ENCODE data around the gene OTOGL.
"Not testable (repeated sequence)": the region's sequence is repeated elsewhere in the genome, so short reads cannot be mapped to it uniquely, and the experiment has no call there.

The OTOGL gene

DNA sequence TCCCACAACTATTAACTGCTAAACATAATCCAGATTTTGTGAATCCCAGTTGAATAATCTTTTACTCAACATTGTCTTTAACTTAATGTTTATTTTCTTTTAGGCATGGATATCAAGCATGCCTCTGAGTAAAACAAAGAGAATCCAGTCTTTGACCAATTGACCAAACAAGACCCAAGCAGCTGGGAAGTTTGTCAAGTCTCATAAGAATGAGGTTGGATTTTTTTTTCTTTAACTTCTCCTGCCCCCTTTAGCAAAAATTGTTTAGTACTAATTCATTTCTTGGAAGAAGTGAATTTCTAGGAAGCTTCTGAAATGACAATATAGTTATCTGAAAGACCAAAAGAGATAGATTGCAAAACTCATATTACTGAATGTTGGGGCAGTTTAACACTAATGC is 89.9 kb downstream of the OTOGL start:
- no peak for DNase-seq

DNA sequence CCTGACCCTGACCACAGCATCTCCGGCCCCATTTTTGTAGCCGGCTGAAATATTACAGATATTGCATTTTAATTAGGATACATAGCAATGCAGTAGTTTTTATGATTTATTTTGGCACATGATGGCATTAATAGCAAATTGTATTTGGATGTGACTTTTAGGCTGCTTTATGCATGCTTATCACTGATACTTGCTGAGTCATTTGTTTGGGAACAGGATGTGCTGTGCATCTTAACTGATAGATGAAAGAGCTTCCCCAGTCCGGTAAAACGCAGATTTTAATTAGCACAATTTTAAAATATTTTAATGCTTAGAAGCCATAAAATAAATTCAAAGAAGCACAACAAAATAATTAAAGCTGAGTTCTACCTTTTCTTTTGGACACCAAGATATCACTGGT is 90.7 kb downstream of the OTOGL start:
- DNase-seq = no peak

DNA sequence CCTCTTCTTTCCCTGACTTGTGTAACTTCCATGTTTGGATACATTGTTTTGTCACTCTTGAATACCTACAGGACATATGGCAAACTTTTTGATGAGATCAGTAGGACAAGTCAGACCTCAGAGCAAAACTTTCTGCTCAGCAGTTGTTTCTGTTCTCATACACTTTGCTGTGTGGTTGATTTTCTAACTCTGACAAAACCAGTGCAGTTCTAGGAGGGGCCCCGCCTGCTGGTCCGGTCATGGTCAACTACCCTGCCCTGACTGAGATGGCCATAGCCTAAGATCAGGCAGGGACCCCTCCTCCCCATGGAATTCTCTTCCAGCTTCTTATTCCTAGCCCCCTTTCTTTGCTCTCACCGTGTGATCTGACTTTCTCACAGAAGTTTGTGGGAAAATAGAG is 92.8 kb downstream of the OTOGL start:
- DNase-seq = no peak

DNA sequence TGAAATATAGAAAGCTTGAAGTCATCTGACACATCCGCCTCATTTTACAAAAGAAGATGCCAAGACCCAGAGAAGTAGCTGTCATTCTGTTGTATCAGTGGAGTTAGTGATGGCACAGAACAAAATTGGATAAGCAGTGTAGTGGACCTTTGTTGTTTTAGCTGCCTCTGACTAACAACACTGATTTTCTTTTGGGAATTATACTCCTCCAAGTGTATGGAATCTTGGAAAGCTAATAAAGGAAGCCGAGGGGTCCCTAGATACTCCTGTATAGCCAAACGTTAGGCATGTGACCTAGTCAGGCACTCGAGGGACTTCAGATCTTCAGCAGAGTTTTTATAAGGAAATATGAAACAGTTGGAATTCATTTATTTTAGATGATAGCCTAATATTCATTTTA is 94.5 kb downstream of the OTOGL start:
- no peak for DNase-seq

DNA sequence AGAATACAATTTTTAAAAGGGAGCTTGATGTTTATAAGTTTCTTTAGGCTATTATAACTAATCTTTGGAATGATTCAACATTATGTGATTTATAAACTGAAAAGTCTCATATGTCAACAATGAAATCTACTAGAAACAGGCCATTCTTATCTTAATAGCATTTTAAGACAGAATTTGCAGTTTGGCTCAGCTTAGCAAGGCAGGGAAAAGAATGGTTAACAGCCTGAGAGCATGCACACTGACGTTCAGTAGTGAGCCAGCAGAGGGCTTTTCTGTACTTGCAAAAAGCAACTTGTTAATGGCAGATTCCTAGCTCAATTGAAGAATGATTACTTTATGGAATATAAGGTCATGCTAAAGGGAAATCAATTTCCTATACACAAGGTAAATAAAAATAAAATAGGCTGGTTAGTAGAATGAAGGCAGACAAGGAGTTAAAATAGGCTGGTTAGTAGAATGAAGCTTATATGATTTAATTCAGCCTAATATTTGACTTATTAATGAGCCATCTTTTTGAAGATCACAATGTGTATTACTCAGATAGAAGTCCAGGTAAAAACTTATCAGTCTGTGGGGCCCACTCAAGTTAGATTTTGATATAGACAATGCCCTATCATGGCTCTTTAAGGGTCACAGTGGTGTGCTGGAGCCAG is 95.9 kb downstream of the OTOGL start:
- peak; percentile 51 to 75 for DNase-seq

DNA sequence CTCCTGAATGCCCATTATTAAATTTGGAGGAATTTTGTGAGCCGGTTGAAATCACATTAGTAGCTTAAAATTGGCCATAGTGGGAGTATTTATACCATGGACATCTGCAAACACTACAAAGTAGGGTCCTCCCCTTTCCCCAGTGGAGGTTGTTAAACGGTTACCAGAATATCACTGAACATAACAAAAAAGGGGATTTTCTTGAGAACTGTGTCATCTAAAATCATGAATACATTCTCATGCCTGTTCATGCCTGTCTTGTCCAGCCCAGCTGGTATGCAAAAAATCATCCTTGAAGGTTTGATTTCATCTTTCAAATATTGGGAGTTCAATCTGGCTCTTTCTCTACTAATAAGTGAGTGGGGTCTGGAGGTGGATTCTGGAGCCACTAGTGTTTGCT is 96.4 kb downstream of the OTOGL start:
- no peak for DNase-seq

DNA sequence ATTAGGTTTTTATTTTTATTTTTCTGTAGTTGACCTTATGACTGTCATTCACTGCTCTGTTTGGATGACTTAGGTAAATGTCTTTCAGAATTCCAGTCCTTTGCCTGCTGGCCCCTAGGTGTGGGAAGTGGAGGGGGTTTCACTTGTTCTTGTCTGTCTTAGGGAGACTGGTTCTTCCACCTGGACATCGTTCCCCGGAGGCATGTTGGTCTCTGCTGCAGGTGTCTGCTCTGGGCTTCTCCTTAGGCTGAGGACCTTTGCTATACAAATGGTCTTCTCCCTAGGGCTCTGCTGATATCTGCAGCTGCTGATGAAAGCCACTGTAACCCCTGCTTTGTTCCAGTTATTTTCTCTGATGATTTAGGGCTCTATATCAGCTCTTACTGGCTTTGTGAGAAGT is 97.1 kb downstream of the OTOGL start:
- no peak for DNase-seq

DNA sequence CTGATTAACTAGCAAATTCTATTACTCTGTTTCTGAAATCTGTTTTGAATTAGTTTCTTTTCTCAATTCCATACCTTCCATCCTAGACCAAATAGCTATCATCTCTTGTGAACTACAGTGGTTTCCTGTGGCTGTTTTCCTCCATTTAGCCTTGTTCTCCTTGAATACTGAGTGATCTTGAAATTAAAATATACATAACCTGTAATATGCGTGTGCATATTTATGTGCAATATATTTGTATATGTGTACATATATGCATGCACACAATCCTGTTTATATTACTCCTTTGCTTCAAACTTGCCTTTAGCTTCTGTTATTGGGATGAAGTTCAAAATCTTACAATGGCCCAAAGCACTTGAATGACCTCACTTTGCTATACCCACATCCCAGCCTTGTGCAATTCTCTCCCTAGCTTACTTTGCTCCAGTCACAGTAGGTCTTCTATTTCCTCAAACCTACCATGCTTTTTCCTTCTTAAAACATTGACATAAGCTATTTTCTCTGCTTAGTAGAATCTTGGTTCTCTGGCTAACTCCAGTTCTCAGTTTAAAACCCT is 99.5 kb downstream of the OTOGL start:
- no peak for DNase-seq

DNA sequence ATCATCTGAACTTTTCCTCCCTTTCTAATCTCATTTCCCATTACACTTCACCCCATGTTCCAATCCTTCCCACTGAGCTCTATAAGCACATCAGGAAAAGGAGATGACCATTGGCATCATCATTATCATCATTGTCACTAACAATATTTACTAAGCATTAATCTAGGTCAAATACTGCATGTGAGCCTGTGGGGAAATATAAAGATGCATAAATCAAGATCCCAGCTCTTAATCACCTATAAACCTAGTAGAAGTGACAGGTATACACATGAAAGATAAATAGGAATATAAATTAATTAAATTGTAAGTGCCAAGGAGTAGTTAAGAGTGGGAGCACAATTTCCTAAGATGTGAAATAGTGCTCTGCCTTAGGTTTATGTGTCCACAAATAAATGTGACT is 100.6 kb downstream of the OTOGL start:
- DNase-seq = no peak

DNA sequence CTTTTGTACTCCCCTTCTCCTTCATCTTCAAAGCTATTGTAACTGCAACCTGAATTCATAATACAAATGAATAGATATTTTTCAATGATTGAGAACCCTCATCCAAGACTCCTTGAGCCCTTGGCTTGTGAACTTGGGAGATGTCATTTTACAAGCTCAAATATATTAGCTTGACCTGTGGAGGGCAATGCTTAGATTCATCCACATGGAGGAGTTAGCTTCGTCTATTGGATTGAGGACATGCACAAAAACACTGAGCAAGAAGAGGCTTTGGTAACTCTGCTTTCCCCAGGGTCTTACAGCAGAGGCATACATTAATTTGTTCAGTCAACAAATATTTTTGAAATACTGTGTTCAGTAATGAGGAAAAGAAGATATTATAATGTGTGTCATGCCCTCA is 101.1 kb downstream of the OTOGL start:
- DNase-seq = no peak

DNA sequence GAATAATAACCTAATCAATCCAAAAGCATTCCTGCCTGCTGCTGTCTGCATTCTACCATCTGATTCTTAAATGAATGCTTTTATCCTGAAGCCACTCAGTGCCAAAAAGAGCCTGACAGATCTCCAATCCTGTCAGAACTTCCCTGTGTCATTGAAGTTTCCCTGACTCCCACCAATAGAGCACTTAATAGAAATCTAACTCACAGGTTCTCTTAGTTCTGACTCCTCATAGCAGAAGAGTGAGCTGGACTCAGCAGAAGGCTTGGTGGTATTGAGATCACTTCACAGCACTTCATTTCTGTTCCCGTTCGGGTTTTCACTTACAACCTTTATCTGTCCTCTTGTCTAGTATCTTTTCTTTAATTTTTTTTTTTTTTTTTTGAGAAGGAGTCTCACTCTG is 102.6 kb downstream of the OTOGL start:
- DNase-seq = no peak

DNA sequence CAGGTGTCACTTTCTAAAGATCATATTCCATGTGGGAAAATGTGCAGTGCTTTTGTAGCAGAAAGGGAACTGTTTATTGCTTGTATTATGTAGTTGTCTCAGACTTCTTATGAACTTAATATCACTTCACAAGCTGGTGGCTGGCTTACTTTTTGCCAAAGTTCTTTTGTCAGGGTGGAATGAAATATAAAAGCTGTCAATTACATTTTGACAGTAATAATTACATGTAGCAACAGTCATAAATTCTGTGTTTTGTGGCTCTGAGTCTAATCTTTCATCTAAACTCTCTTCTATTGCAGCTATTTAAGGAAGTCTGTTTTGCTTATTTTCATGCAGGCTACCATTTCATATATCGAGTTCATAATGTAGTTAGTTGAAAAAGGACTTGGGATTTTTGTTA is 106.6 kb downstream of the OTOGL start:
- DNase-seq = no peak

DNA sequence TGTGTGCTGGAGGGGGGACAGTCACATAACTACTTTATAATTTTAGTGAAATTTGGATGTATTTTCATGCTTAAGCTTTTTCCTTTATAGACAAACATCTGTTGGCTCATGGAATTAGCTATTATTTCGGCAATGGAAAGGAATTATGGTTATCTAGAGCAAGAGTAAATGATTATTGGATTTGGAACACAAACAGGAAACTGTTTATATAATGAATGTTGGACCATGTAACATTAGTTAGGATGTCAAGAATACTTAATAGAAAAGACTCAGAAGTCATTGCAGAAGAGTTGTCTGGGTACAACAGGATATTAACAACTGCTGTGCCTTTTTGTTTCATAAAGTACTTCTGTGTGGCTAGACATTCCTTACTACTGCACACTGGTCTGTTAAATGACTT is 108.7 kb downstream of the OTOGL start:
- DNase-seq = no peak

DNA sequence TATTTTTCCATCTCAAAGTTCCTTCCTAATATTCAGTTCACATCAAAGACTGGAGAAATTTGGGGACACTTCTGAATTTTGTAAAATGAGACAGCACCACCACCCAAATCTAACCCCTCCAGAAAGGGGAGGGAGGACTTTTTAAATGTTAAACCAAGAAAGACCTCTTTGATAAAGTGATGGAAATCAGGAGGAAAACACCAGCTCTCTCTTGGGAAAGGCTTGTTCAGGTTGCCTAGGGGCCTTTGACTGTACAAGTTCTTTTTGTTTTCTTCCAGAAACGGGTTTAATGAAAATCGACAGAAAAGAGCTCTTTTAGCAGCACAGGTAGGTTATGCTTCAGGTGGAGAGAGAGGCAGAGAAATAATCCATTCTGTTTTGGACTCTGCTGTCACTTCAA is 112.3 kb downstream of the OTOGL start:
- DNase-seq = no peak

DNA sequence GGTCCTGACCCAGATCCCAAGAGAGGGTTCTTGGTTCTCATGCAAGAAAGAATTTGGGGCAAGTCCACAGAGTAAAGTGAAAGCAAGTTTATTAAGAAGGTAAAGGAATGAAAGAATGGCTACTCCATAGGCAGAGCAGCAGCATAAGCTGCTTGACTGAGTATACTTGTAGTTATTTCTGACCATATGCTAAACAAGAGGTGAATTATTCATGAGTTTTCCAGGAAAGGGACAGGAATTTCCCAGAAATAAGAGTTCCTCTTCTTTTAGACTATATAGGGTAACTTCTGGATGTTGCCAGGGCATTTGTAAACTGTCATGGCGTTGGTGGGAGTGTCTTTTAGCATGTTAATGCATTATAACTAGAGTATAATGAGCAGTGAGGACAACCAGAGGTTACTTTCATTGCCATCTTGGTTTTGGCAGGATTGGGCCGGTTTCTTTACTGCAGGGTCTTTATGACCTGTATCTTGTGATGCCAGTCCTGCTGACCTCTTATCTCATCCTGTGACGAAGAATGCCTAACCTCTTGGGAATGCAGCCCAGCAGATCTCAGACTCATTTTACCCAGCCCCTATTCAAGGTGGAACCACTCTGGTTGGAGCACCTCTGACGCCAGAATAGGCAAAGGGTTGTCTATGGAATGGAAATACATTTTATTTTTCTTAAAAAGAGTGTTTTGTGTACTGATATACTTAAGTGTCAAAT is 113.8 kb downstream of the OTOGL start:
- no peak for DNase-seq

DNA sequence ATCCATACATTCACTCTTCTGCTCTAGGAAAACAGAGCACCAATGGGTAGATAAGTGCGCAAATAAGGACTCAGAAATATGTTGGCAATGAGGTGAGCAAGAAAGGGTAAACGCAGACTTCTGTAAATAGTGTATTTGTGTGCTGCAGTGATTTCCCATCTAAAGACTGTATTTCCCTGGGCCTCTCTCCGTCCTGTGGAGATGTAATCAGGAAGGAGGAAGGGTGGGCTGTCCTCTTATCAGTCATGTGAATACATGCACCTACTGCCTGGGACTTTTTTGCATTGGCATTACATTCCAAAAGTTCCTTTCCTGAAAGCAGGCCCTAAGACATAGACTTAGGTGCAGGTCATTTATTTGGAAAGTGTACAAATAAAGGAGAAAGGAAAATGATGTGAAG is 114.5 kb downstream of the OTOGL start:
- DNase-seq = no peak

DNA sequence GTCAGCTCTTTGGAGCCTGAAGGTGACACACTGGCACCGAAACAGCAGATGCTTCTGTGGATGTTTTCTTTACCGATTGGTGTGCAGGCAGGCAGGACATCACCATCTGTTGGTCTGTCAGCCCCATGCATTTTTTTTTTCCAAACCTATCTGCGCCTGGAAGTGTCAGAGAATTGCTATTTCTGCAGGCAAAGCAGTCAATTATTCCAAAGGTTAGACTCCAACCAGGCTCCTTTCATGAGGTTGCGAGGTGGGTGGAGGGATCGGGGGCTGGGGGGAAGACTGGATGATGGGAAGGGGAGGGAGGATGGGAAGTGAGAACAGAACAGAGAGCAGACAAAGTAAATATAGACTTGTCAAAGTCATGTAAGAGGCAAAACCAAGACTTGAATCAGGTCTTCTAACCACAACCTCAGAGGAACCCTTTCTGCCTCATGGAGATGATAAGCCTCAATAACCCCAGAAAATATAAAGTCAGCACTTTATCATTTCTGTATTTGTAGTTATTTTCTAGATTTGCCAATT is 117.7 kb downstream of the OTOGL start:
- DNase-seq = peak; percentile 77 to 87

DNA sequence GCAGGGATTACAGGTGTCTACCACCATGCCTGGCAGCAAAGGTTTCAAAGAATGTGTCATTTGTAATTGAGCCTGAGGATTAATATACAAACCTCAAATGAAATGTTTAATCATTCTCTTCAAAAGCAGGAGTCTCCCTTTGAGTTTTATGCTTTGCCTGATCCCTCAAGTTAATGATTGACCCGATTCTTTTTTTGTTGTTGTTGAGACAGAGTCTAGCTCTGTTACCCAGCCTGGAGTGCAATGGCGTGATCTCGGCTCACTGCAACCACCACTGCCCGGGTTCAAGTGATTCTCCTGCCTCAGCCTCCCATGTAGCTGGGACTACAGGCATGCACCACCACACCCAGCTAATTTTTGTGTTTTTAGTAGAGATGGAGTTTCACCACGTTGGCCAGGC is 119.6 kb downstream of the OTOGL start:
- DNase-seq = not testable (repeated sequence)

DNA sequence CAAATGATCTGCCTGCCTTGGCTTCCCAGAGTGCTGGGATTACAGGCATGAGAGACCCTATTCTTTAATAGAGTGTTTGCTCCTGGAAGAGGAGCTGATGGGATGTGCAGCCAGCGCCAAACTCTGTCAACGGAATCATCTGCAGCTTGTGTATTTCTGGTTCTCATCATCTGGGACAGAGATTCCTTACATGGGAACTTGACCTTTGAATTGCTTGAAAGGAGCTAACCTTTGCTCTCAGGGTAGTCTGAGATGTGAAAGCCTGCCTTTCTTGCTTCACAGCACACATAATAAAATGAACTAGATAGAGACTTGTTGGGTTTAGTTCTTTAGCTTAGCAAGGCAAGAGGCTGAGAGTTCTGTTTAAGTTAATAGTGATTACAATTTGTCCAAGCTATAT is 120.0 kb downstream of the OTOGL start:
- no peak for DNase-seq

DNA sequence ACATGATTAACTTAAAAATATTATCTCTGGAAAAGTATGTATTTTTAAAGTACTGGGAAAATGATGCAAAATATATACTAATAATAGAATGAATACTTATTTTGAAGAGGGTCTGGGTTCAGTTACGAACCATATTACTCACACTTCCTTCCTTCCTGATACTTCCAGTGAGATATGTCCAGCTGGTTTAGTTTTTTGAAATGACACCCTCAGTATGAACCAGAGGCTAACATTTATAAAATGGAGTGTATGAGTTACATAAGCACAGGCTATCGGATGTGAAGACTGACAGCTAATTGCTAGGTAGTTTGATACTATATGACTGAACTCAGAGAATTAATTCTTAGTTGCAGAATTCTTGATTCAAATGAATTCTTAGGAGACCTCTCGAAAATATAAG is 122.9 kb downstream of the OTOGL start:
- no peak for DNase-seq

DNA sequence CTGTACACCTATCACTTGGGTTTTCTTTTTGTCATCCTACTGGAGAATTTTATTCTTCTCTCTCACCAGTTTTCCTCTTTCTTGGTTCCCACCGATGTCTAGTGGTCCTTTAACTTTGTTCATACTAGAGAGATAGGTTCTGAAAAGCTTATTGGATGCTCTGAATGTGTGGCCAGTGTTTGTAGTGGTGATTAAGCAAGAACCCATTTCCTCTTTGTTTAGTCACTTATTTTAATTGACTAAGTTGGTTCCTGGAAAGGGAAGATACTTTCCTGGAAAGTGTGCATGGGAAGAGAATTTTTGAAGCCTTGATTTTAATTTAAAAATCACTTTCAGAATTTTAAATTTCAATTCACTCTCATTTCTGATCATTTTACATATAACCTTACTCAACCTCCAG is 127.2 kb downstream of the OTOGL start:
- no peak for DNase-seq

DNA sequence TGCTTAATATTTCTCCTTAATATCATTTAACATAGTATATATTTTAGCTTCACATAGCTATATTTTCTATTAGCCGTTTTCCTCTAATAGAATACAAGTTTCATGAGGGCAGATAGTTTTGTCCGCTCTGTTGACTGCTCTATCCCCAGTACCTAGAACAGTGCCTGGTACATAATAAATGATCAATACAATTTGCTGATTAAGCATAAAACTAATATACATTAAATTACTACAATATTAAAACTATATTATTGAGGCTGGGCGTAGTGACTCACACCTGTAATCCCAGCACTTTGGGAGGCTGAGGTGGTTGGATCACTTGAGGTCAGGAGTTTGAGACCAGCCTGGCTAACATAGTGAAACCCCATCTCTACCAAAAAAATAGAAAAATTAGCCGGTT is 128.6 kb downstream of the OTOGL start:
- not testable (repeated sequence) for DNase-seq

DNA sequence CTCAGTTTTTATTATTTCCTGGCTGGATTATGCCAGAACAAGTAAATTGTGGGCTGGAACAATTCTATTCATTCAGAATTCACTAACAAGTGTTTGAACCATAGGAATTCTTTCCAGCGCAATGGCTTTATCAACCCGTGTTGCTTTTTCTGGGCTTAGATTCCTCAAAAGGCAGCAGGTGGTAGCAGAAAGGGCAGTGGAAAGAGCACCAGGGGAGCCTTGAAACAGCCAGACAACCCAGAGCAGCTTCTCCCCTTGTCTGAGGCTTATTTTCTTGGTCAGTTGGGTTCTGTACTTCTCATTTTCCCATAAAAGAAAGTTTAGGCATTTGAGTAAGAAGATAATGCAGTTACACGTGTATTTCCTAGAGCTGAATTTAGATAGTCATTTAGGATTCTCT is 130.7 kb downstream of the OTOGL start:
- DNase-seq = peak in 1 of 2 experiments; percentile 48

DNA sequence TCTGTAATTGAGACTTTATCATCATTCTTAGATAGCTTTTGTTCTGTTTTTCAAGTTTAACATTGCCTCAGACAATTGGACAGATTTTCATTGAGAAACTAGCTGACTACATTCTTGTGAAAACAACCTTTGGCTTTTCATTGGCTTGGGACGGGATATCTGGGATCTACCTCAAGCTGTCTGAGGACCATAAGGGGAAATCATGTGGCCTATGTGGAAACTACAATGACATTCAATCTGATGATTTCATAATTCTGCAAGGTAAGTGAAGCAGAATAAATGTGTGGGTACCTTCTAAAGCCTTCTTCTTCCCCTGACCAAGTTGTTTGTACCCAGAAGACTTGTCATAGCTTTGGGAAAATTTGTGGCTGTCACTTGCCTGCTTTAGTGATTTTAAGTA is 133.5 kb downstream of the OTOGL start:
- no peak for DNase-seq

DNA sequence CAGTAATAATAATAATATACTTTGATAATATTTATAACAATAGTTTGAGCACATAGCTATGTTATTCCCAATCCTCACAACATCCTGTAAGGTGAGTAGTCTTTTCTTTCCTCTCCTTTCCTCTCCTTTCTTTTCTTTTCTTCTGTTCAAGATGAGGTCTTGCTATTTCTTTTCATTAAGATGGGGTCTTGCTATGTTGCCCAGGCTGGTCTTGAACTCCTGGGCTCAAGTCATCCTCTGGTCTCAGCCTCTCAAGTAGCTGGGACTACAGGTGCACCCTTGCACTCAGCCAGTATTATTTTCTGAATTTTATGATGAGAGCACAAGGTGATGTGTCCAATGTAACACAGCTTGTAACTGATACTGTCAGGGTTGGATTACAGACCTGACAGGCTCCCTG is 134.6 kb downstream of the OTOGL start:
- DNase-seq = no peak
